Globus pallidus (tissue), 1 donor: ENCODE data around the gene BMPR1B.
"Not testable (repeated sequence)": the region's sequence is repeated elsewhere in the genome, so short reads cannot be mapped to it uniquely, and the experiment has no call there.

ENCODE experiments used
- DNase-seq: peaks from one replicate; pipeline ENCODE4 v3.0.0-alpha.2; 2015; ENCODE audit warnings: low spot score

The BMPR1B gene

DNA sequence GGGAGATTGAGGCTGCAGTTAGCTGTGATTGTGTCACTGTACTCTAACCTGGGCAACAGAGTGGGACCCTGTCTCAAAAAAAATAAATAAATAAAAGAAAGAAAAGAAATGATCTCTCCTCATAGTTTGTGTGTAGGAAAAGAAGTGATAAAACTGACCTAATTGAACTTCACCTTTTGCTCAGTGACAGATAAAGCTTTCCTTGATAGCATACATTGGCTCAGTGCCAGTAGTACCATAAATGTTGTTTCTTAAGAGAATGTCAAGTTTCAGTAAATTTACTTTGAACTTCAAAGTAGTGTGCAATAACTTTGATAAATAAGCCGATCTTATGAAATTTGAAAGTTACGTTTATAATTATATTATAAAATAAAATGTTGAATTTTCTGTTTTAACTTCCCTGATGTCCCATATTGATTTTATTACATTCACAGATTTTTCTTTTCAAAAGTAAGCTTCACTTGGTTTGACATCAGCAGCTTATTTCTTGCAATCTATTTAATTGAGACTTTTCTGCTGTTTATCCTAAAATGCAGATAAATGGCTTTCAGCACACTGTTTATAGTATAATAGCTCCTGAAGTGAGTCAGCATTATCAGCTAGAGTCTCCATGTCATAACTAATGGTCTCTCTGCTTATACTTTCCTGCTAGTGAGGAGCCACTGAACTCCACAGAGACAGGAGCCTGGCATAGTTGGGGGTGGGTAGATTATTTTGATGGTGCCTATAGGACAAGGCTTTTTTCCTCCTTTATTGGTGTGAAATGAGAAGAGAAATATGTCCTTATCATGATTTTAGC is 330.1 kb downstream of the BMPR1B start:
- DNase-seq: no peak

DNA sequence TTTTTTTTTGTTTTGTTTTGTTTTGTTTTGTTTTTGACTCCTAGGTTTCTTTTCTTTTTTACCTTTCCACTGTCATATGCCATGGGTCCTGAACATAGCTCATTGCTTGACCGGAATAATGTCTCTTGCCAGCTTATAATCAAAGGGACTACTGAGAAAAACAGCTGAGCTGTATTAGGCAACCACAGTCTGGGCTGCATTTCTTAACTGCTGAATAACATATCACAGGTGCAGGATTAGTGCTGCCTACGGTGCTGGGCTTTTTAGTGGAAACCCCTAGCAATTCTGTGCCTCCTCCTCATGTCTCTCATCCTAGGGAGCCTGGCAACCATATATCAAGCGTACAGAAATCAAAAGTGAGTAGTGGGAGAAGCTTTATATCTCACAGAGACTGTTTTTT is 333.5 kb downstream of the BMPR1B start:
- DNase-seq: no peak

DNA sequence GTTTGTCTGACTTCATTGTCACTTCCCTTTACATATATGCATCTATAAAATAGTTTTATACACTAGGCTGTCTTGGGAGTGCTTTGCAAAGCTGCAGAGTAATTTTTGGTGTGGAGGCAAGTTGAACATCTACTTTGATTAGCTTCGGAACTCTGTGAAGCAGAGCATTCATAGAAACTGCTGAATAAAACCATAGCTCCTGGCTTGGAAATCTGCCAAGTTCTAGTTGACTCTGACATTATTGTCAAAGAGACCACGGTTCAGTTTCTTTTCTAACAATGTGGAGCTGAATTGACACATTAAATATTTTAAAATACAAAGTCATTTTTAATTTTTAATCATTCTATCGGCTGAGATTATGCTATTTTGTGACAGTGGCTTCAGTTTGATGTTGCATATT is 335.0 kb downstream of the BMPR1B start:
- DNase-seq: no peak

DNA sequence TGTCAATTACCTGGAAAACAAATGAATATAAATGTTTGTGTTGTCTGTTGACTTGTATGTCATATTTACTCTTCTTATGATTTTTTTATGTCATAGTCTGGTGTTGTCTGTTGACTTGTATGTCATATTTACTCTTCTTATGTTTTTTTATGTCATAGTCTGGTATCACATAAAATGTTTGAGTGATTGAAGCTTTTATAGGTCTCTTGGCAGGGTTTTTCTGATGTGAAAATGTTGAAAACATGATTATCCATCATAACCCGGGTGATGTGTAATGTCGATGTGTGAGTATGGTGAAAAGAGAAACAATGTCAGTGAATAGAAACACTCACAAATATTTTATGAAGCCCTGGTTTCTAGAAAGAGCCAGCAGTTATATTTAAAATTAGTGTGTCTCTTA is 335.7 kb downstream of the BMPR1B start:
- DNase-seq: no peak

DNA sequence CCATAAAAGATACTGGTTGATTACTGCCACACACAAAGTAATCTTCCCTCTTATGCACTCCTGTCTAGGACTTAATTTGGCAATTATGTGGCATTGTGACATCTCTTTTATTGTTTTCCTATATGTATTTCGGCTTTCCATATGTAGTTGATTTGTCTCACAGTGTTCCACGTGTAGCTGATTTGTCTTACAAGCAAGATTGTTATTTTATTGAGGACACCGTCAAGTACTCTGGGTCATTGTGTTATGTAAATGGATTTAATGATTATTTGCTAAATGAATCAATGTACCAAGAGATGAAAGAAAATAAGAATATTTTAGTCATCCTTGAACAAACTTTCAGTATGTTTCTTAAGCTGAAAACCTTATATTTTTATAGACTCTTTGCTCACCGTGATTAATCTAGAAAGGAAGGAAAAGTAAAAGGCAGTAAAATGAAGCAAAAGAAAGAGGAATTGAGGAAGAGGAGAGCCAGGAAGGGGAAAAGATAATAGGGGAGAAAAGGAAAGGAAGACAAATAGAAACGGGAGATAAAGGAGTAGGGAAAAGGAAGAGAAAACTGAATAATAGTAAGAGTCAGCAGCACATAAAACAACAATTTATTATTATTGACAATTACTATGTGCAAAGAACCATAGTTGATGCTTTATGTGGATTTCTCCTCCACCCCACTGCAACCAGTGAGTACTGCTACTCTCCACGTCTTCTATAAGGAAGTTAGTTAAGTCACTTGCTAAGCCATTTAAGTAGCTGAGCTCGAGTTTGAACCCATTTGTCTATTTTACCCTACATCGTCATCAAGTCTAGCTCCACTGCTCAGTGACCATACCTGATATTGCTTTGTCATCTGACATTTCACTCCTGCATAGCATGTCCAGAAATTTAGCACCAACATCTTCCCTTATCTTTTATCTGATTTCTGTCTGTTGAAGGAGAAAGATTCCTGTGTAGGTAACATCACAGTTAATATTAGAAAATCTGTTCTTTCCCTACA is 336.5 kb downstream of the BMPR1B start:
- no peak for DNase-seq

DNA sequence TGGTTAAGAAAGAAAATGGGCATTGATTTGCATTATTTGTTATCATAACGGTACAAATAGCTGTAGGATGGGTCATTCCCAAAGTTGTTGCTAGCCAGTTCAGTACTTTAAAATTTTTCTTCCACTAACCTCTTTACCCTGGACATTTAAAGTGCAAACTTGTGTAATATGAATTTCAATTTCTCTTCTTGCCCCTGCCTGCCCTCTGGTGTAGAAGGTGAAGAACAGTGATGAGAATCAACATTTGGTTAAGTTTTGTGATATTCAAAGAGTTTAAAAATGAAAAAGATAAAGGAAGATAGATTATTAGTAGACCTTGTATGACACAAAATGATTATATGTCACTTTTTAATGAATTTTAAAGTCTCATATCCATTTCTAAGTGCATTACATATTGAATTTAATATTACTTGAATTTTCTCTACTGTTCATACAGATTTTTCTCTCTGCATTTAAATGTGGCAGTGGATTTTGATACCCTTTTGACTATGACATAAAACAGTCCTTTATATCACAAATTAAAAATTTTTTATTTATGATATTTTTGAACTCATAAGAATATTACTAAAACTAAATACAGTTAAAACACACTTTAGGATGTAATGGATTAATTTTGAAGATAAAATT is 337.7 kb downstream of the BMPR1B start:
- peak; percentile 26 for DNase-seq

DNA sequence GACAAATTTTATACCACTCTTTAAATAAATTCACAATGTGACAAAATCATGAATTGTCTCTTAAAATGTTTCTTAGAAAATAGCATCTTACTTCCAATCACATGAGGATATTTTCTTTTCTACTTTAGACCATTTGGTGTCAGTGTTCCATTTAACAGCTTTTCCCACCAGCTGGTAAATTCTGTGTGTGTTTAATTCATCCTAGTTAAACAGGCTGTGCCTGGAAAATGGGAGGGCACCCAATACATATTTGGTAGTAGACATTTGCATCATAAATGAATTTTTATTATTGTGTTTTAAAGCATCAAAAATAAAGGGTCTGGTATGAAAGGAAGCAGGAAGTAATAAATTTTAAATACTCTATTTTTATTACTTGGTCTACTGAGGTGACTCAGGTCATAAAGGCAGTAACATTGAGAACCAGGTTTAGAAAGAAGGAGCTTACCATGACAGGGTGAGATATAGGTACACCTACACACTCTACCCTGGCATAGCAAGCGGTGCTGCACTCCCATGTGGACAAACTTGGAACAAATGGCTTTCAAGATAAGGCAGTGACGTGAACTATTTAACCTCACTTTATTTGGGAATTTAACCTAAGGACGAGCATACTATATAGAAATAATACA is 344.5 kb downstream of the BMPR1B start:
- DNase-seq: no peak

DNA sequence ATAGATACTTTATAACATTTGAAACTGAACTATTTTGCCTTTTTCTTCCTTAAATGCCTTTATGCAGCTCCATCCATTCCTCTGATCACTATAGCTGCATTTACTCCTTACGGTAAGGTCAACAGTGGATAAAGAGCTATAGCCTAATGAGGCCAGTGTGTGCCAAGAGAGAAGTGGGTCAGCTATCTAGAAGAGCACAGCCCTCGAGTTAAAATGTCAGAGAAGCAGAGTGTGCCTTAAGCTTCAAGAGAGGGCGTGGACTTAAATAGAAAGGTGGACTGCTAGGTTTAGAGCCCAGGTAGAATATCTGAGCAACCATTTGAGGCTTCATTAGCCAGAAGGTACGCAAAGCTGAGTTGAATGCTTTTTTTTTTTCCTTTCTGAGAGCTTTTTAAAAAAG is 347.4 kb downstream of the BMPR1B start:
- no peak for DNase-seq

DNA sequence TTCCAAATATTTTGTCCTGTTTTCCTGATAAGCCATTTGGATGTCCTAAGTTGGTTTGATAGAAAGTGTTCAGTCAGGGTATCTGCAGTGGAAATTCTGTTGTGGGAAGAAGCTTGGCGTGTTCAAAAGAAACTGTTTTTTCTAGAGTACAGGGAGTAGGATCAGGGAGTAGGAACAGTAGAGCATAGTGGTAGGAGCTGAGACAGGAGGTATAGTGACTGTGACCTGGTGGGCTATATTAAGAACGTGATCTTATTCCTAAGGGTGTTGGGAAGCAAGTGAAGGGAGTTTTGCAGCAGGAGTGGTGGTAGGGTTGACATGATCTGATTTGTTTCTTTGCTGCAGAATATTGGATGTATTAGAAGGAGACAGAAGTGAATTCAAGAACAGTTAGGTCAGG is 348.2 kb downstream of the BMPR1B start:
- DNase-seq: no peak

DNA sequence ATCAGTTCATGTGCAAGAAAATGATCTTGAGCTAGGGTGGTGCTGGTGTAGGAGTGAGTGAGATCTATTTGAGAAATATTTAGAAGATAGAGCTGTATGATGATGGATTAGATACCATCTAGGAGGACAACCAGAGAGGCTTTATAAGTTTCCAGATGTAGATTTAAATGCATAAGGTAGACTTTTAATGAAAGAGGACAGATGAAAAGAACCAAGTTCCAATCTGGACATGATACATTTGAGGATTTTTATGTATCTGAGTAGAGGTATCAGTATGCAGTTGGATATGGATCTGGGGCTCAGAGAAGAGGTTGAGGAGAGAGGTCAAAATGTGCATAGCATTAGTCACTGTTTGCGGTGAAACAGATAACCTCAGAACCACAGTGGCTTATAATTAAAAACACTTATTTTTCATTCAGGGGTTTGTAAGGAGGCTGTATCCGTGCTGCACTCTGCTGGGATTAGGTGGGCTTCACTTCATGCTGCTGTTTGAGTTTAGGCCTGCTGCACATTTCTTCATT is 348.7 kb downstream of the BMPR1B start:
- no peak for DNase-seq

DNA sequence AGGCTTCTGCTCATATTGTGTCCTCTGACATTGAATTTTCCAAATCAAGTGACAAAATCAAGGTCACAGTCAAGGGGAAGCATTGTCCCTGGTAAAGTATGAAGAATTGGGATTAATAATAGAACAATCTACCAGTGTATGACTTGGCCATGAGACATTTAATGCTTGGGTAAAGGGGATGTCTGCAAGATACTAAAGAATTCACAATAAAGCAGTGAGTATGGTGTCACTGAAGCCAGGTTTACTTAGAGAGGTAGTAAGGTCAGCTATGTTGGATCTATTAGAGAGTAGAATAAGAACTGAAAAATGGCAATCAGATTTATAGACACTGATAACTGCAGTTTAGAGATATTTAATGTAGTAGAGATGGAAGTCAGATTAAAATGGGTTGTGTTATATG is 349.2 kb downstream of the BMPR1B start:
- DNase-seq: no peak

DNA sequence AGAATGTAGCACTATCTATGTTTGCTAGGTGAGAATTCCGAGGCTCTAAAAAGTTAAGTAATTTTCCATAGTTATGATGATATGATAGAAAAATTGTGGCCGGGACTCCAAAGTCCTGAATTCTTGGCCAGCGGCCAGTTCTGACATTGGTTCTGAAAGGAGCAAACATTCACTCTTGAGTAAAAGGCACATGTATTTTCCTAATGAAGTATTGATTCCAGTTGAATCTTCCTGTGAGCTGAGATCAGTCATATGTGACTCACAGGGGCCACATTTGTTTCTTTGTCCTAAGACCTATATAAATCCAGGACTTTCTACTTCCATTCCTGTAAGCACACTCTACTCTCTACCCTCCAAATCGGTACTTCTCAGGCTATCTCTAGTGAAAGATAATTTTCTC is 349.9 kb downstream of the BMPR1B start:
- no peak for DNase-seq

DNA sequence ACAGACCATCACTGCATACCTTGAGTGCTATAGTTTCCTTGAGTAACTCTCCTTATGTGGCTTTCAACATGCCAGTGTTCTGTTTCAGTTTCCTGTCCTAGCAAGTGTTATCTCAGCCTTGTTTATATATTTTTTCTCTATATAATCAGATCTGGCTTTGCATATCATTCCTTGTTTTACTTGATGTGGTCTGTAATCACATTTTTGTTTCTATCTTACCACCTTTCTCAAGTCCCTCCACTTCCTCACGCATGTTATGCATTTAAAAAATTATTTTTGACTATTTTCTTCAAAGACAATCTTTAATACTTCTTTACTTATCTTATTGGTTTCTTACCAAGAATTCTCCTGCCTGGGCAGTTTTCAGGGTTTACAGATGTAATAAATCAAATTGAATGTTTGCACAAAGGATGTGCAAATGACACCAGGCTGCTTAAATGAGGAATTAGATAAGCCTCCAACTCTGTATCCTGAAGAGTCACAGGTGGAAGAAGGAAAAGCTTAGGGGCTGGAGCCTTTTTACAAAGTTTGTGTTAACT is 351.2 kb downstream of the BMPR1B start:
- DNase-seq: no peak

DNA sequence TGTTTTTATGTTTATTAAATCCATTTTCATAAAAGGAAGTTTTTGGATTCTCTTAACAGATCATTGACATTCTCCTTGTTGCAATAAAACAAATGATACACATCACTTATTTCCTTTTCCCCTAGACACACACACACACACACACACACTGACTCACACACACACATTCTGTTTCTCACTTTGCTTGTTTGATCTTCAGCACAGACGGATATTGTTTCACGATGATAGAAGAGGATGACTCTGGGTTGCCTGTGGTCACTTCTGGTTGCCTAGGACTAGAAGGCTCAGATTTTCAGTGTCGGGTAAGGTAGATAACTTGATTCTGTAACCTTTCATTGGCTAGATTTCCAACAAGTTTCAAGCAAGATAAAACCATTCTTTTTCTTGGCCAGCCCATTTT is 356.8 kb downstream of the BMPR1B start:
- DNase-seq: no peak

DNA sequence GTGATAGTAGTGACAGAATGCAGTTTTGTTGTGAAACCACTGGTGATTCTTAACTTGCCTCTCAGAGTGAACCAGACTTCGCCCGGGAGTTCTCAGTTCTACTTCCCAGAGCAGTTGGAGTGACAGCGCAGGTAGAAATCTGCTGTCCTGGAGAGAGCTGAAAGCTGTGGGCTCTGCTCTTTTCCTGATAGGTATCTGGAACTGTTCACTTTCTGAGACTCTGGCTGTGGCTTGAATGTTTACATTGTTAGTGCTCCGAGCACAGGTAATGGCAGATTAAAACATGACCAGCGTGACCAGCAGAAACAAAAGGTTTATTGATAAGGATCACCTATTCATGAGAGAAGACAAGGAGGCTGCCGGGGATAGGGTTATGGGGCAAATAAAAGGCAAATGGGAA is 360.7 kb downstream of the BMPR1B start:
- DNase-seq: no peak

DNA sequence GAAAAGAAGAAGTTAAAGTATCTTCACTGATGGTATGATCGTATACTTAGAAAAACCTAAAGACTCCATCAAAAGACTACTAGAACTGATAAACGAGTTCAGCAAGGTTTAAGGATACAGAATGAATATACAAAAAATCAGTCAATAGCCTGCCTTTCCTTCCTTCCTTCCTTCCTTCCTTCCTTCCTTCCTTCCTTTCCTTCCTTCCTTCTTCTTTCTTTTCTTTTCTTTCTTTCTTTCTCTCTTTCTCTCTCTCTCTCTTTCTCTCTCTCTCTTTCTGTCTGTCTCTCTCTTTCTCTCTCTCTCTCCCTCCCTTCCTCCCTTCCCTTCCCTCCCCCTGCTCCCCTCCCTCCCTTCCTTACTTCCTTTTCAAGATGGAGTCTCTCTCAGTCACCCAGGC is 362.7 kb downstream of the BMPR1B start:
- DNase-seq: no peak

DNA sequence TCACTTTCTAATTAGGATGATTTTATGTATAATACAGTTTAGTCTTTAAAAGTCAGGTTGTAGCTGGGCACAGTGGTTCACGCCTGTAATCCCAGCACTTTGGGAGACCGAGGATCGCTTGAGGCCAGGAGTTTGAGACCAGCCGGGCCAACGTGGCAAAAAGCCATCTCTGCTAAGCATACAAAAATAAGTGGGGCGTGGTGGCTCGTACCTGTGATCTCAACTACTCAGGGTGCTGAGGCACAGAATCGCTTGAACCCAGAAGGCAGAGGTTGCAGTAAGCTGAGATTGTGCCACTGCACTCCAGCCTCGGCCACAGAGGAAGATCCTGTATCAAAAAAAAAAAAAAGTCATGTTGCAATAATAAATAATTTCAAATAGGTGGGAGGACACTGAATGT is 364.2 kb downstream of the BMPR1B start:
- no peak for DNase-seq

DNA sequence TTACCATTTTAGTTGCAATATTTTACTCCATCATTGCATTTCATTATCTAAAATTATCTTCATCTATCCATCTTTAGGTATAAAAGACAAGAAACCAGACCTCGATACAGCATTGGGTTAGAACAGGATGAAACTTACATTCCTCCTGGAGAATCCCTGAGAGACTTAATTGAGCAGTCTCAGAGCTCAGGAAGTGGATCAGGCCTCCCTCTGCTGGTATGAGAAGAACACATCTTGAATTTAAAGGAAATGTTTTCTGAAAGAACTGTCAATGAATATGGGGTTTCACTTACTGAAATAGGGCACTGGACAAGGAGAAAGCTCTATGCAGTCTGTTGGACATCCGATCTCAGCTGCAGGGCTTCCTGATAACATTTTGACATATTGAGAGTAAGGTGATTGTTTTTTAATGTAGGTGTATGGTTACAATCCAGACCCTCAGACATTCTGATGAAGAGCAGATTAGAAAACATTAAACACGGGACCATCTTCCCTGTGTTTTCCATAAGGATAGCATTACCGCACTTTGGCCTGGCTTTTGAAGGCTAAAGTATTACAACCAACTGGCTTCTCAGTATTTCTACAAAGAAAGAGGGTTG is 367.2 kb downstream of the BMPR1B start:
- peak; percentile 34 for DNase-seq

DNA sequence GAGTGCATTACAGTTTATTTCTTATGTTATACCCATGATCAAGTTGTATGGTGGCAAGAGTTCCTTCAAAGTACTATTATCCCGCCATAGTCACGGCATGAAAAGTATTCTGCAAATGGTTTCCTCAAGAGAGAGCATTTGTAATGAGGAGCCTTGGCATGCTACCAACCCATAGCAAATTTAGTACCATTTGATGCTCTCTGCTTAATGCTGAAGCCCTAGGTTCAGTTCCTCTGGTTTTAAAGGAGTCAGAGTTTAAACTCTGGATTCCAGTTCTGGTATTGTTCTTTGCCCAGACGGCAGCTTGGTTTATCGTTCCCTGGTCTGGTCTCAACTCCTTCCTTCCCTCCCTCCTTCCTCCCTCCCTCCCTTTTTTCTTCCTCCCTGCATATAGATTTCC is 371.3 kb downstream of the BMPR1B start:
- DNase-seq: no peak

DNA sequence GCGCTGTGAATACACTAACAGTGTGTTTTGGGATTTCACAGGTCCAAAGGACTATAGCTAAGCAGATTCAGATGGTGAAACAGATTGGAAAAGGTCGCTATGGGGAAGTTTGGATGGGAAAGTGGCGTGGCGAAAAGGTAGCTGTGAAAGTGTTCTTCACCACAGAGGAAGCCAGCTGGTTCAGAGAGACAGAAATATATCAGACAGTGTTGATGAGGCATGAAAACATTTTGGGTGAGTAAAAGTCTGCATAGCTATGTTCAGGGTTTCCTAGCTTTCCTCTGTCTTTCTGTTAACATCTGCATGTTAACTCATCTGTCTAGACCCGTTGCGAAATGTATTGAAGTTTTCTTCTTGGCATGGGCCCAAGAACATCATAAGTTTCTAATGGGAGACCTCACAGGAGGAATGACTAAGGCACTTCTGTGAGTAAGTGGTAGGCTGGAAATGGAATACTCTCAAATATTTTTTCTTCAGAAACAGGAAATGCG is 372.1 kb downstream of the BMPR1B start:
- no peak for DNase-seq

DNA sequence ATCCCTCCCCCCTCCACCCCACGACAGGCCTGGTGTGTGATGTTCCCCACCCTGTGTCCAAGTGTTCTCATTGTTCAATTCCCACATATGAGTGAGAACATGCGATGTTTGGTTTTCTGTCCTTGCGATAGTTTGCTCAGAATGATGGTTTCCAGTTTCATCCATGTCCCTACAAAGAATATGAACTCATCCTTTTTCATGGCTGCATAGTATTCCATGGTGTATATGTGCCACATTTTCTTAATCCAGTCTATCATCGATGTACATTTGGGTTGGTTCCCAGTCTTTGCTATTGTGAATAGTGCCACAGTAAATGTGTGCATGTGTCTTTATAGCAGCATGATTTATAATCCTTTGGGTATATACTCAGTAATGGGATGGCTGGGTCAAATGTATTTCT is 376.3 kb downstream of the BMPR1B start:
- DNase-seq: not testable (repeated sequence)
